NCI-H345 (cell line): ENCODE data around the gene OIT3.

Experiments
- DNase-seq: peaks from one replicate; lab custom pipeline; 2025; lab: John Stamatoyannopoulos, UW

The OIT3 gene

DNA sequence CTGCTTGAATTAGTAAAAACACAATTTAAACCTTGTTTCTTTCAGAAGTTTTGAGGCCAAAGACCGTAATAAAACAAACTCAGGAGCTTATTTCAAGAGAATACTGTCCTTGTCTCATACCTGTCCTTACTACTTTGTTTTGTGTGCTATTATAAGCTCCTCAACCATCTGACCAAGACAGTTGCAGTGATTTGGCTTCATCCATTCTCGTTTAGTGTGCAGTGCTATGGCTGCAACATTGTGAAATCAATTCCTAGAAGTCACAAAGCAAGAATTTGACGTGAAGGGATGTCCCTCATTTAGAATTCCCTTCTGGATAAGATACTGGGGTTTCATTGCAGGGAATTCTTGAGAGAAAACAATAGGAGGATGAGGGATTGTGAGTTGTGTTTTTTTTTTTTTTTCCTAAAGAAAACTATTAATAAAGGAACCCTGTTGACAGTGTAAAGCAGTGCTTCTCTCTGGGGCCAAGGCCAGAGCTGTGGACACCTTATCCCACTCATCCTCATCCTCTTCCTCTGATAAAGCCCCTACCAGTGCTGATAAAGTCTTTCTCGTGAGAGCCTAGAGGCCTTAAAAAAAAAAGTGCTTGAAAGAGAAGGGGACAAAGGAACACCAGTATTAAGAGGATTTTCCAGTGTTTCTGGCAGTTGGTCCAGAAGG, at the start of gene OIT3:
Gene OIT3 (plus strand): TSS at position 604 of the 663 bp plus-strand sequence. CDS start 60 bp downstream, outside the sequence.
- no peak for DNase-seq

DNA sequence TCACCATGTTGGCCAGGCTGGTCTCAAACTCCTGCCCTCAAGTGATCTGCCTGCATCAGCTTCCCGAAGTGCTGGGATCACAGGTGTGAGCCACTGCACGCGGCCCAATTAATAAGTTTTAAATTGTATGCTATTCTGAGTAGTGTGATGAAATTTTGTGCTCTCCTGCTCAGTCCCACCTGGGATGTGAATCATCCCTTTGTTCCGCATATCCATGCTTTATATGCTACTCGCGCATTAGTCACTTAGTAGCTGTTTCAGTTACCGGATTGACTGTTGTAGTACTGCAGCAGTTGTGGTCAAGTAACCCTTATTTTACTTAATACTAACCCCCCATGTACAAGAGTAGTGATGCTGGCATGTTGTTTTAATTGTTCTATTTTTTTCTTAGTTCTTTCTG, 47.3 kb upstream of the OIT3 start:
- no peak for DNase-seq

DNA sequence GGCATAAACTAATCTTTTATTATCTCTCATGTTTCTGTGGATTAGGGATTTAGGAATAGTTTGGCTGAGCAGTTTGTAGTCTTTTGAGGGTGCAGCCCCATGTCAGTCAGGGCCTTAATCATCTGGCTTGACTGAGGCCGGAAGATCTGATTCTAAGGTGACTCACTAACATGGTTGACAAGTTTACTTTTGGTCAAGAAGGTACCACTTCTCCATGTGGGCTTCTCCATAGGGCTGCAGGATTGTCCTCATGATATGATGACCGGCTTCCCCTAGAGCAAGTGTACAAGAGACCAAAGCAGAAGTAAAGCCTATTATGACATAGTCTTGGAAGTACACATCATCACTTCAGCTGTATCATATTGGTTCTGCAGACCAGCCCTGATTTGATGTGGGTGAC, 45.9 kb upstream of the OIT3 start:
- DNase-seq: no peak

DNA sequence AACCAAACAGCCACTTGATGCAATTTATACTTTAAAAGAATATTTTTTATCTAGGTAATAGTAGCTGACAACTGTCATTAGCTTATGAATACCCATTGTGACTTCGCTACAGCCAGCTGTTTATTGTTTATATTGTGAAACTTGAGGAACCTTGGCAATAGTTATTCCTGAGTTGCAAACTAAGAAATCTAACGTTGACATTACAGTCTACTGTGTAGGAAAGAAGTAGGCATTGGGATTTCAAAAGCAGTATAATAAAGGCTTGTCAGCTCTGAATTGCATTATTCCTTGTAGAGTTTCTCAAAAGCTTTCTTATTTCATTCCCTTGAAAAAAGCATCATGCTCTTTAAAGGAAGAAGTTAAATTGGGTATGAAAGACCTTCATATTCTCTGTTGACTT, 42.7 kb upstream of the OIT3 start:
- no peak for DNase-seq

DNA sequence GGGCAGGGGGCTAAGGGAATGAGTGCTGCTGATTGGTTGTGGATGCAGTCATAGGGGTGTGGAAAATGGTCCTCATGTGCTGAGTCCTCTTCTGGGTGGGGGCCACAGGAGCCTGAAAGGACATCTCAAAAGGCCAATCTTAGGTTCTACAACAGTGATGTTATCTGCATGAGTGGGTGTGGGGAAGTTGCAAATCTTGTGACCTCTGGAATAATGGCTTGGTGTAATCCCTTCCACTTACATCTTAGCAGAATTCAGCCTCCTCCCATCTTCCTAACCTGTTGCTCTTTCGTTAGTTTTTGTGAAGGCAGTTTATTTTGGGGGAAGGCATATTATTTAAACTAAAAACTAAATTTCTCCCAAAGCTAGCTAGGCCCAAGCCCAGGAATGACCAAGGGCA, 42.0 kb upstream of the OIT3 start:
- DNase-seq: no peak

DNA sequence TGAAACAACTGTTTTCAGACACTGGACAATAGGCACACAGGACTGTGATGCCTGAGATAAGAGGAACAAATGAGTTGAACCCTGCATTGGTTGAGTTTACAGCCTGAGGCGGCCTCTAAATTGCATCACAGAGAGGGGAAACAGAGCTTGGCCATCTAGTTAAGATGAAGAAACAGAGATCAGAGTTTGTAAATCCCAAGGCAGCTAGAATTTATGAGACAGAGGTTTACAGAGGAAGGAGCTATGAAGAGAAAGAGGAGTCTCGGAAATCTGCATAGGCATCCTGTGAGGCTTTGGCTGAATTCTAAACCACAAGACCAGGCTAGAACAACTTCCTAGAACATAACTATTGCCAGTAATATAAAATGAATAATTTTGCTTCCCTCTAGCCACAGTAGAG, 41.0 kb upstream of the OIT3 start:
- DNase-seq: no peak

DNA sequence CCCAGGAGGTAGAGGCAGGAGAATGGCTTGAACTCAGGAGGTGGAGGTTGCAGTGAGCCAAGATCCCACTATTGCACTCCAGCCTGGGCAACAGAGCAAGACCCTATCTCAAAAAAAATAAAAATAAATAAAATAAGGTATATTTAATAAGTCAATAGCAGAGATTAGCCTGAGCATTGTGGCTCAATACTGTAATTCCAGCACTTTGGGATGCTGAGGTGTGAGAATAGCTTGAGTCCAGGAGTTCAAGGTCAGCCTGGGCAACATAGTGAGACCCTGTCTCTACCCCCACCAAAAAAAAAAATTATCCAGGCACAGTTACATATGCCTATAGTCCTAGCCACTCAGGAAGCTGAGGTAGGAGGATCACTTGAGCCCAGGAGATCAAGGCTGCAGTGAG, 38.4 kb upstream of the OIT3 start:
- no peak for DNase-seq

DNA sequence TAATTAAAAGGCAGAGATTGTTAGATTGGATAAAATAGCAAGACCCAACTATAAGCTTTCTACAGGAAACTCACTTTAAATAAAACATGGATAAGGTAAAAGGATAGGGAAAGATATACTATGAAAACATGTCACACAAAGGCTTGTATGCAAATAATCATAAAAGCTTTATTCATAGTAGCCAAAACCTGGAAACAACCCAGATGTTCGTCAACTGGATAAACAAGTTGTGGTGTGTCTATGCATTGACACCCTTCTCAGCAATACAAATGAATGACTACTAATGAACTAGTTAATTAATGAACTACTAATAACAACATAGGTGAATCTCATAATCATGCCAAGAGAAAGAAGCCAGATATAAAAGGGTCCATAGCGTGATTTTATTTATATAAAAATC, 37.7 kb upstream of the OIT3 start:
- no peak for DNase-seq

DNA sequence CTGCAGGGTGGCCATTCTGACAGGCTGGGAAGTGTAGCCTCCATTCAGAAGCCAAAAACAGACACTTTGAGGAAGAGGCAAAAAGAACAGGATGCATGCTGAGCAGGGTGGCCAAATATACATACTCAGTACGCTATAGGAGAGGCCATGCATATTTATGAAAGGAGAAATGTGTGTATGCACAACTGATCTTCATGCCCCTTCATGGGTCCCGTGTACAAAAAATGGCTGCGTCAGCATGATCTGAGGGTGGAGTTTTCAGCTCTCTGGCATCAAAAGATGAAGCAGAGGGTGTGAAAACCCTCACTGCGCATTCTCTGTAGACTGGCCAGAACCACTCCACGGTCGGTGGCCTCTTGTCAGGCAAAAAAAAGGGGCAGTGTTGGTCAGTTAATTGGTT, 35.5 kb upstream of the OIT3 start:
- DNase-seq: no peak

DNA sequence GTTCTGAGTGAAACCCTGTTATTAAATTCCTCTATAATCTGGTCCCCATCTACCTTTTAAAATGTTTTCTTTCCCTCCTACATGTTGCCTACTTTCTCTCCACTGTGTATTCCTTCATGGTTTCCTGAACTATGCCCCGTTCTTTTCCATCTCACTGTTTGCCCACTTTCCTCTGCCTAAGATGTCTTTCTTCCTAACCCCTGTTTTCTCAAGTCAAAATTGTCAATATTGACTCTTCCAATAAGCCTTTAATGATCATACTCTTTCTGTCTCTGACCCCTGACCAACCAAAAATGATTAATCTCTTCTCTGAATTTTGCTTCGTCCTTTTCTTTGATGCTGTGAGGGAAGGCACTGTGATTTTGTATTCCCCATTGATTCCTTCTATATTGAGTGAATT, 30.6 kb upstream of the OIT3 start:
- DNase-seq: no peak

DNA sequence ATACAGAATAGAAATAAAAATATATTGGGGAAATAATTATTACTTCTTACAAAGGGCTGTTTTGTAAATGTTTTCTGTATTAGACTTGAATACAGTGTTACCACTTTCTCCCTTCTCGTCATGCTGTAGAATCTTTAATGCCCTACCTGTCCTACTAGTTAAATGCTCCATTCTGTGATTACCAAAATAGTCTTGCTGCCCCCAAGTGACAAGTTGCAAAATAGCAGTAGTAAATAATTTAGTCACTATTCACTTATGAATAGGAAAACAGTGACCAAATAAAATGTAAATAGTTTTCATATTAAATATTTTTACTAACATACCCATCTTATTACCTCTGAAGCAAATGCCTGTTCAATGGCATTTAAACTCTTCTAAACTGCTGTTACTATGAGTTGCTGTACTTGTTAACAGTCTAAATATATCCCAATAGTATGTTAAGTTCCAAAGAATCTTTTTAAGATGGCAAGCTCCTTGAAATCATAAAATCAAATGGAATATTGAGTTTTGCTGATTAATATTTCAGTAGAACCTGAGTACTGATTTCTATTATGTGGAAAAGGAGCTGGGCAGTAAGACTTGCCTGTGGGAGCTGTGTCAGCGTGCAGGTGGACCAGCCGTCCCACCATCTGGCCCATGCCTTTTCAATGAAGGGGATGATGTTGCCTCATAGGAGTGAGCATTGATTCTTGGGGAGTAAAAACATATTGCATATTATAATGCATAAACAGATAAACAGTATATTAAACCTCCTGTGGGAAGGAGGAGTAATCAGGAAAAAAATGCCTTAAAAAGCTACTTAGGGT, 18.1 kb upstream of the OIT3 start:
- no peak for DNase-seq

DNA sequence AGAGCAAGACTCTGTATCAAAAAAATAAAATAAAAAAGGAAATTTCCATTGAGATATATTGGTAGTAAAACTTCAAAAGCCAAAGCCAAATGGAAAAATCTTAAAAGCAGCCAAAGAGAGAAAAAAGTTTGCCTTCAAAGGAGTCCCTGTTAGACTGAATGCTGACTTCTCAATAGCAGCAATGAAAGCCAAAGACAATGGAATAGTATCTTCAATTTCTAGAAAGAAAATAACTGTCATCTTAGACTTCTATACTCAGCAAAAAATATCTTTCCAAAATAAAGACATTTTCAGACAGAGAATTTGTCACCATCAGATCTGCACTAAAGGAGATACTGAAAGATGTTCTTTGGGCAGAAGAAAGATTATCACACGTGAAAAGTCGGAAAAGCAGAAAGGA, 14.3 kb upstream of the OIT3 start:
- DNase-seq: no peak

DNA sequence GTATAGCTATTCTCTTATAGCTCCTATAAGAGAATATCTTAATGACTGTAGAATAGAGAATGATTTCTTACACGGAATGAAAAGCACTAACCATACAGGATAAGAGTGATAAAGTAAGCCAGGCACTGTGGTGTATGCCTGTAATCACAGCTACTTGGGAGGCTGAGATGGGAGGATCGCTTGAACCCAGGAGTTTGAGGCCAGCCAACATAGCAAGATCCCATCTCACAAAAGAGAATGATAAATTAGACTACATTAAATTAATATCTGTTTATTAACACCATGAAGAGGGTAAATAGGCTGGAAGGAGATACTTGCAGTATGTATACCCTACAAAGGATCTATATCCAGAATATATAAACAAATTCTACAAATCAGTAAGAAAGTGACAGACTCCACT, 12.2 kb upstream of the OIT3 start:
- no peak for DNase-seq

DNA sequence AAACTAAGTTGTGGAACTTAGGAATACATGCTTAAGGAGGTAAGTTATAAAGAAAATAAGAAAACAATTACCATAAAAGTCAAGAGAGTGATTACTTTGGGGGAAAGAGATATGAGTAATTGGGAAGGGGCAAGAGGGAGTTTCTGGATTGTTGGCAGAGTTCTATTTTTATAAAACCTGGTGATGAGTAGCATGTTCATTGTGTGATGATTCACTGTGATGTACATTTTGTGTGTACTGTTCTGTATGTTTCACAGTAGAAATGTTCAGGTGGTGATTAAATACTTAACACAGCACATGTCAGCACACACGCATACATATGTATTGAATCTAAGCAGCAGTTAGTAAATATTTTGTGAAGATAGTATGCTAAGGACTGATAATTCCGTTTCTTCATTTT, 9.7 kb upstream of the OIT3 start:
- DNase-seq: no peak

DNA sequence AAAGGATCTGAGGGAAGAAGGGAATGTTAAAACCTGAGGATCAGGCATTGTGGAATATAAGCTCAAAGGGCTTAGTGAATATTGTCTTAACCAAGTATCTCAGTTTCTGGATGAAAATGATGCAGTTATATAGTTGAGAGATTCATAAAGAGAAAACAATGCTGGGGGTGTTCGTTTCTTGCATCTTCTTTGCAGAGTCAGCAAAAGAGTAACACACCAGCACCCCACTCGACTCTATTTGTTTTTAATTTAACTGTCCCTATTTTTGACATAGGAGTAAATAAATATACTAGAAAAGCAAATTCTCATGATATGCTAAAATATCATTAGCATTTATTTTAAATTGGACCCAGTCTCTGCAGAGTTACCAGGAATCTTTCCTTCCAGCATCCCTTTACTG, 7.6 kb upstream of the OIT3 start:
- no peak for DNase-seq

DNA sequence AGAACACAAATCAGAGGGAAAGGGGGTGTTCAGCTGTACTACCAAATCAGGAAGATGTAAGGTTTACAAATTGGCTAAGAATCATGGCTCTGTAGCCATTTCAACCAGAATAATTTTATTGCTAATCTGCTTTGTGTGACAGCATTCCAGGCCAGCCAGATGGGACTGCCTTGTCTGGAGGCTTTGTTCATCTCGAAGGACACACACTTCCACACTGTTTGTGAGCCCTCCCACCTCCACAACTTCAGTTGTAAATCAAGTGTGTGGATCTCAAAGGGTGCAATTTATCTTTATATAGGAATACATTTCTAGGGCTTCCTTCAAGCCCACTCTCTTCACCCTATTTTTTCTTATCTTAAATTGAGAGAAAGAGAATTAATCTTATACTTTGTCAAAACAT, 6.9 kb upstream of the OIT3 start:
- DNase-seq: no peak

DNA sequence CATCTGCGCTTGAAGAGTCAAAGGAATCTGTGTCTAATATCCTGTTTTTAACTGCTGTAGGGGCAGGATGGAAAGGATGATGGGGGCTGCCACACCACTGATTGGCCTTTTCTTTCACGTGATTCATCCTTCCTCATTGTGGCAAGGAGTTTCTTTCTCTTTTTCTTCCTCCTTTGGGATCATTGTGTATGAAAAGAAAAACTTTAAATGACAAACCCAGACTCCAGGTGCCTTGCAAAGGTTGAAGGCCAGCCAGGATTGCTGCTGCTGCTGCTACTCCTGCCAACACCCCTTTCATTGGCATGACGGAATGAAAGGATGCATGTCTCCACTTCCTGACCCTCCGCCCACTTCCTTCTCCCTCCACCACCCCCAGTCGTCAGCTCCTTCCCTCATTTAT, 6.5 kb upstream of the OIT3 start:
- DNase-seq: no peak

DNA sequence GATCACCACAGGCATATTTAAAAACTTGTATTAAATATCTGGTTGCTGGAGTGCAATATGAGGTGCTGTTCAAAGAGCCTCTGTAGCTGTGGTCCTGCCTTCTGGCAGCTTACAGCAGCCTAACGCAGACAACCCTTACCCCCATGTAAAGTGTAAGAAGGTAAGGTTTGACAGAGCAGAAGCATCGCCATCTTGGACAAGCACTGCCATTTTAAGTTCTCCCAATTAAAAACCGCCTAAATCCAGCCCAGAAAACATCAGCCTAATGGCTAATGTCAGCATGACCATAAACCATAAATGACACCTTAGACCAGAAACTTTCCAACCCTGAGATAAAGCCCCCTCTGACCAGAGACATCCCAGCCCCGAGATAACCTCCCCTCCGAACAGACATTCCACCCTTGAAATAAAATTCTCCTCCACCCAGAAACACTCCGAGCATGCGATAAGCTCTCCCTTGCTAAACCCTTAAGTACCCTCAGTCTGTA, 5.3 kb upstream of the OIT3 start:
- DNase-seq: no peak

DNA sequence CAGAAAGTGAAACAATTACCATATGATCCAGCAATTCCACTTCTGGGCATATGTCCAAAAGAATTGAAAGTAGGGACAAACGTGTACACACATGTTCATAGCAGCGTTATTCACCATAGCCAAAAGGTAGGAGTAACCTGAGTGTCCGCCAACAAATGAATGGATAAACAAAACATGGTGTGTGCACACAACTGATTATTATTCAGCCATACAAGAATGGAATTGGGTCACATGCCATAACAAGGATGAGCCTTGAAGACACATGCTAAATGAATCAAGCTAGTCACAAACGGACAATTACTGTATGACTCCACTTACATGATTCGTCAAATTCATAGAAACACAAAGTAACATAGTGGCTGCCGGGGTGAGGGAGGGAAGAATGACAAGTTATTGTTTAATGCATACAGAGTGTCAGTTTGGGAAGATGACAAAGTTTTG, 4.1 kb upstream of the OIT3 start:
- peak; percentile 96 for DNase-seq

DNA sequence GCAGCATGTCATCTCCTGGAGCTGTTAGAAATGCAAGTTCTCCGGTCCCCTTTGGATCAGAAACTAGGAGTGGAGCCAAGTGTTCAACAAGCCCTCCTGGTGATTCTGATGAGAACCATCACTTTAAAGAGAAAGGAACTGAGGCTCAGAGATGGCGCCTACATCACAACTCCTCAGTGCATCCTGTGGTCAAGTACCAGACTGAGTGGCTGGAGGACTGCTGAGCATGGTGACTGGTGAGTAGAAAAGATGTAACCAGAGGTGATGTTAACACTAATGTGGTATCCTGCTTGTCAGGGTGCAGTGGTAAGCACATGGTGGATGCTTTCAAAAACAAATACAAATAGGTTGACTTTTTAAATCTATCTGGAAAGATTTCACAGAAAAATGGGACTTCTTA, 3.5 kb upstream of the OIT3 start:
- peak; percentile 46 for DNase-seq

DNA sequence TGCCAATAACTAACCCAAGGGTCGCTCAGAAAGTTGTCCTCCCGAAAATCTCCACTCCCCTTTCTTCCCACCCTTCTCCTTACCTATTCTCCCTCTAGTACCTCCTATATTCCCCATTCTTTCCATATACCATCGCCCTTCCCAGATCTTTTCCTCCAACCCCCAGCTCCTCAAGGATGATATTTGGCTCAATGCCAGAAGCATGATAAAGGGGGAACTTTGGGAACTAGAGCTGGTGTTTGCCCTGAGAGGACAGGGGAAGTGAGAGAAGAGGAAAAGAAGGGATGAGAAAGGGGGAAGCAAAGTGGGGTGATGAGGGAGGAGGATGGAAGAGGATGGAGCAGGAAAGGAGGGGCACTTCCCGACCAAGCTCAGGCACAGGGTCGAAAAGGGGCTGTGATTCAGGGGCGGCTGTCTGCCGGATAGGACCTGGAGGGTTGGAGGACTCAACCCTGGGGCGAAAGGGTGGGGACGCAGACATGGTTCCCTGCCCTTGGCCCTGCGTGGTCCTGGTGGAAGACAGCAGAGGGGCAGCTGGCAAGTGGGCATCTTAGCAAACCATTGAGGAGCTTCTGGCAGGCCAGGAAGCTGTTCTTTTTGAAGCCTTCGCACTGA, 1.8 kb downstream of the OIT3 start:
- no peak for DNase-seq

DNA sequence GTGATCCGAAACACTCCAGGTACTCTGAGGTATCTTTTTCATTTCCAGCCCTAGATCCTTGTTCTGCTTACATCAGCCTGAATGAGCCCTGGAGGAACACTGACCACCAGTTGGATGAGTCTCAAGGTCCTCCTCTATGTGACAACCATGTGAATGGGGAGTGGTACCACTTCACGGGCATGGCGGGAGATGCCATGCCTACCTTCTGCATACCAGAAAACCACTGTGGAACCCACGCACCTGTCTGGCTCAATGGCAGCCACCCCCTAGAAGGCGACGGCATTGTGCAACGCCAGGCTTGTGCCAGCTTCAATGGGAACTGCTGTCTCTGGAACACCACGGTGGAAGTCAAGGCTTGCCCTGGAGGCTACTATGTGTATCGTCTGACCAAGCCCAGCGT, 5.1 kb downstream of the OIT3 start:
- no peak for DNase-seq

DNA sequence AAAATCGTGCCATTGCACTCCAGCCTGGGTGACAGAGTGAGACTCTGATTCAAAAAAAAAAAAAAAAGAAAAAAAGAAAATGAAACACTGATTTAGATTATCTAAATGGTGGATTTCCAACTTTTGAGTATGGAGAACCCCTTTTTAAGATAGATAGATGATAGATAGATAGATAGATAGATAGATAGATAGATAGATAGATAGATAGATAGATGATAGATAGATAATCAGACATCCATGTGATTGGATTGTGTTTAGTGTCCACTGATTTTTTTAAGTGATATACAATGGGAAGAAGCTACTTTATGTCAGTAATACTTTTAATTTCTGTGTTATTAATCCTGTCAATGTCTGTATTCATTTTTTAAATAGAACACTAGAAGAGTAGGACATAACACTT, 6.0 kb downstream of the OIT3 start:
- DNase-seq: no peak
